Stimulated activated naive CD8-positive, alpha-beta T cell treated with anti-CD3 and anti-CD28 coated beads, Interleukin-15, Interleukin-2, amounts not matched to agents 100 ng/mL and 50 ng/mL, for 24 hours (primary cell): ENCODE results near the gene NMUR2.

ENCODE experiments used
- H3K27ac Mint-ChIP-seq: one replicate; pipeline ENCODE4 v1.8.0; 2021; ENCODE audit warnings: mild to moderate bottlenecking, mixed read lengths
- H3K27me3 Mint-ChIP-seq: one replicate; pipeline ENCODE4 v1.8.0; 2021; ENCODE audit warnings: mixed read lengths
- H3K36me3 Mint-ChIP-seq: one replicate; pipeline ENCODE4 v1.8.0; 2021; ENCODE audit warnings: low read depth, mixed read lengths
- H3K4me1 Mint-ChIP-seq: one replicate; pipeline ENCODE4 v1.8.0; 2021; ENCODE audit warnings: low read depth, mixed read lengths
- H3K4me3 Mint-ChIP-seq: one replicate; pipeline ENCODE4 v1.8.0; 2021; ENCODE audit warnings: mild to moderate bottlenecking, mixed read lengths
- H3K9me3 Mint-ChIP-seq: one replicate; pipeline ENCODE4 v1.8.0; 2021; ENCODE audit warnings: mixed read lengths

Gene NMUR2

DNA sequence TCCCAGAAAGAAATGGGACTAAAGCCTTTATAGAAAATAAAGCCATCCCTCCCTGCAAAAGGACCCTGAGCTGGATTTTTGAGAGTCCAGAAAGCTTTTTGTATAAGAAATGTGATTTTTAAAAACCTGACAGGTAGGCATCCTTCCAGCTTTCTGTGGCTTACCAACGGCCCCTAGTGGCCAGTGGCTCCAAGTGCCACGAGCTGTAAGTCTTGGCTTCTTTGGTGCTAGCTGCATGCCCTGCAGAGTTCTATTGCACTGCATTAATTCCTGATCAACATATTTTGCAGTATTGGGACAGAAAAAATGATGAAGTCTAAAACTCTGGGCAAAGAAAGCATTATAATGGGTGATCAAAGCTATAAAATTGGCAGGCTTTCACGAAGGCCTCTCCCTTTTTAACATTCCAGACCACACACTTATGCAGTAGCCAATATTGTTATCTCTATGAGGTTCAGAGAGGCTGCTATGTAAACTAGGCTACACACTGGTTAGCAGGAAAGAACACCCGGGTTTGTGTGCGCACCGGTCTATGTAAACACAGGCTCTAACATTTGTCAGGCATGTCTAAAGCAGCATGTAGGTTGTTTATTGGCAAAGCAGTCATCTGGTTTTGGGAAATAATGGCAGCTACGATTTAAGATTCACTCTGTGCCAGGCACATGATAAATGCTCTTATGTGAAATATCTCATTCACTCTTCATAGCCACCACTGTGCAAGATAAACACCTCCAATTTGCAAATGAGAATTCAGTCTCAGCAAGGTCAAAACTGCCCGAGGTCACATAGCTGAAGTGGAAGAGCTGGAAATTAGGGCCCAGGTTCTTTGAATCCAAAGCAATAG is 55.2 kb downstream of the NMUR2 start:
- Mint-ChIP-seq H3K4me1 (no peaks in the 10 kb centered on the region), H3K9me3 (no peaks in the 10 kb centered on the region), H3K27me3 (peaks cover 4% of the 10 kb centered on the region), H3K4me3 (no peak overlapping the region), H3K27ac (no peak overlapping the region), H3K36me3 (no peaks in the 10 kb centered on the region)
